NK-92 (cell line): ENCODE measurements around the gene PTK7.

Source experiments
- DNase-seq: peaks from one replicate; lab custom pipeline; 2025; ENCODE audit not compliant: unreplicated experiment; lab: John Stamatoyannopoulos, UW

Gene PTK7

GRCh38 chr6:43203029-43203717 lies 127.1 kb downstream of the PTK7 start:
- DNase-seq = no peak

- no peak for DNase-seq
These were observed 127.6 kb downstream of the PTK7 start for GRCh38 chr6:43203718-43204095.

GRCh38 chr6:43204271-43205105 lies 128.4 kb downstream of the PTK7 start:
- DNase-seq = no peak

GRCh38 chr6:43205849-43206248 lies 129.7 kb downstream of the PTK7 start:
- DNase-seq = no peak

GRCh38 chr6:43207286-43207685 lies 131.2 kb downstream of the PTK7 start:
- DNase-seq = no peak
